M059J (cell line): ENCODE data around the gene TSPAN18. TPM values are rescaled to one million over a fixed set of nuclear protein-coding genes. Genes with fewer than 3 reads are reported as not detected.

Source experiments
- DNase-seq: peaks from one replicate; pipeline ENCODE4 v3.0.0-alpha.2; 2012; ENCODE audit warnings: low read depth
- total RNA-seq: library from RNA; depleted of rRNA; stranded (reverse); fragments of >200 nt; shearing (Covaris generic); gene quantifications from 2 replicates; pipeline ENCODE4 v1.2.3, GENCODE V29; 2014; rRNA removed

The TSPAN18 gene
- total RNA-seq, 1 experiment from 2014 or later, result 1.1 TPM

GRCh38 chr11:44978274-44978960, 251.7 kb downstream of the TSPAN18 start:
- no peak for DNase-seq

- DNase-seq, result peak; percentile 72
These were observed 252.2 kb downstream of the TSPAN18 start for GRCh38 chr11:44978961-44979331.

GRCh38 chr11:44979543-44980399, 253.0 kb downstream of the TSPAN18 start:
- peak; percentile 75 for DNase-seq

- no peak for DNase-seq
These were observed 254.0 kb downstream of the TSPAN18 start for GRCh38 chr11:44980533-44981427.

Other genes starting within 250 kb of the TSPAN18 start
- gene CD82, start 161.3 kb upstream of the TSPAN18 start, total RNA-seq, result 41.6 and 50.0 TPM in 2 replicates
- 52.0 and 64.2 TPM in 2 replicates for gene TP53I11, start 223.9 kb downstream of the TSPAN18 start, total RNA-seq